Measurements from ENCODE around the gene ZNF664.

Gene ZNF664

DNA sequence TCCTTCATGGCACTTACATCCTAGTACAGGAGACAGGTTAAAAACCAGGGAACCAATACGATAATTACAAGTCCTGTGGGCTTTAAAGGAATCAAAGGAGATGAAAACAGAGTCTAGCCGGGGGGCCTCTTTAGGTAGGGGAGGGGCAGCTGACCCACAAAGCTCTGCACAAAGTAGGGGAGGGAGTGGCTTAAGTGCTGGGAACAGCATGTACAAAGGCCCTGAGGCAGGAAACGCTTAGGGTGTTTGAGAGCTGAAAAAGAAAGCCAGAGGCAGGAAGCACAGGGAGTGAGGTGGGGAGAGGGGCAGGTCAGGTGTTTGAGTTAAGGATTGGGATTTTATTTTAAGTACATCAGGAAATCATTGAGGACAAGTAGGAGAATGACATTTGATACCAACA lies 37.7 kb downstream of the ZNF664 start:
- no peak for DNase-seq (ENCODE audit: low spot score)
- peaks cover 29% of the 10 kb centered on the region for H3K4me1 Mint-ChIP-seq (ENCODE audit: low read depth)
- peaks cover 32% of the 10 kb centered on the region for H3K36me3 Mint-ChIP-seq (ENCODE audit: low read depth)
- no peak overlapping the region for H3K4me3 Mint-ChIP-seq
- H3K27me3 Mint-ChIP-seq (ENCODE audit: low read depth): no peaks in the 10 kb centered on the region
- no peak overlapping the region for H3K27ac Mint-ChIP-seq
- H3K9me3 Mint-ChIP-seq: no peaks in the 10 kb centered on the region

DNA sequence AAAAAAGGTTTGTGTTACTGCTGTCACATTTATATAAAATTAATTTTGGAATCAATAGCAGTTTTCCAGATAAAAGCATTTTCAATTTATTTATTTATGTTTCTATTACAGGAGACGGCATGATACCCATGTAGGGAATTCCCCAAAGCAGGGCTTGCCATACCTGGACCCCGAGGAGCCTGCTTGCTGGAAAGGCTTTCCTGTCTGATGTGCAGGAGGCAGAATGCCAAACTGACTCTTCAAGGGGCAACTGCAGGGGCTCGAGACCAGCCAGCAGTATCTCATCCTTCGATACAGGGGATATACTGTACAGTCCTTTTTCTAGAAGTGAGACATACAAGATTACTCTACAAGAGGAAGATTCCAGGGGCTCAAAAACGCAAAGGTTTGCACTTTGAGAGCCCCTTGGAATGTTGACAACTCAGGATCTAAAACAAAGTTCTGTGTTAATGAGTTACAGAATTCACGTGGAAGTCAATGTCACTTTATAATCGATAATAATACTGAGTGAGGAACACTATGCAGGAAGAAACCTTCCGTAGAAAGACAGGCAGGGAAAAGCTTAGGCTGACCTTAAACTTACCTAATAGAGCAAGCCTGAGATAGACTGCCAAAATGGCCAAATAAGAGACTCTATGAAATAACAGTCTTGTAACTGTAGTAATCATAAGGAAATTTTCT lies 38.6 kb downstream of the ZNF664 start:
- Mint-ChIP-seq H3K27me3 (ENCODE audit: low read depth) (no peaks in the 10 kb centered on the region), H3K36me3 (ENCODE audit: low read depth) (peaks cover 29% of the 10 kb centered on the region), H3K4me3 (no peak overlapping the region), H3K9me3 (no peaks in the 10 kb centered on the region), H3K4me1 (ENCODE audit: low read depth) (peaks cover 20% of the 10 kb centered on the region), H3K27ac (no peak overlapping the region)
- no peak for DNase-seq (ENCODE audit: low spot score)

DNA sequence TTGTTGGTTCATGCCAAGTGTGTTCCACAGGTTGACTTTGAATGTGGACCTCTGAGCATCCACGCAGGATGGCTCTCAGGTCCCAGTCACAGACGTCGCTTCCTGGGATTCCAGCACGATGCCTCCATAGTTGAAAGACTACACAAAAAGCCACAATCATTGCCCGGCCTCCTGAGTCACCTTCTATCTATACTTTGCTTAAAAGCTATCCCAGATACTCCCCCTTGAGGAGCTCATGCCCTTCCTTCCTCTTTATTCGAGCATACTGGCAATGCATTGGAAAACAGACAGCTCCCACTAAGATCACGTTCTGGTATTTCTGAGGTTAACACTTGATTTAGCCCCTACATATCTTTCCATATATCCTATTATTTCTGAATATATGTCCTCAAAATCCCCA lies 40.1 kb downstream of the ZNF664 start:
- H3K9me3 Mint-ChIP-seq: no peaks in the 10 kb centered on the region
- H3K4me1 Mint-ChIP-seq (ENCODE audit: low read depth): peaks cover 10% of the 10 kb centered on the region
- H3K27ac Mint-ChIP-seq: no peak overlapping the region
- no peaks in the 10 kb centered on the region for H3K27me3 Mint-ChIP-seq (ENCODE audit: low read depth)
- H3K4me3 Mint-ChIP-seq: no peak overlapping the region
- peaks cover 27% of the 10 kb centered on the region for H3K36me3 Mint-ChIP-seq (ENCODE audit: low read depth)
- DNase-seq (ENCODE audit: low spot score): no peak

GRCh38 chr12:124015494-124016461 lies 42.8 kb downstream of the ZNF664 start:
- Mint-ChIP-seq H3K4me3 (no peak overlapping the region), H3K36me3 (ENCODE audit: low read depth) (peaks cover 22% of the 10 kb centered on the region), H3K9me3 (no peaks in the 10 kb centered on the region), H3K27me3 (ENCODE audit: low read depth) (no peaks in the 10 kb centered on the region), H3K27ac (no peak overlapping the region), H3K4me1 (ENCODE audit: low read depth) (peaks cover 3% of the 10 kb centered on the region)
- no peak for DNase-seq (ENCODE audit: low spot score)

DNA sequence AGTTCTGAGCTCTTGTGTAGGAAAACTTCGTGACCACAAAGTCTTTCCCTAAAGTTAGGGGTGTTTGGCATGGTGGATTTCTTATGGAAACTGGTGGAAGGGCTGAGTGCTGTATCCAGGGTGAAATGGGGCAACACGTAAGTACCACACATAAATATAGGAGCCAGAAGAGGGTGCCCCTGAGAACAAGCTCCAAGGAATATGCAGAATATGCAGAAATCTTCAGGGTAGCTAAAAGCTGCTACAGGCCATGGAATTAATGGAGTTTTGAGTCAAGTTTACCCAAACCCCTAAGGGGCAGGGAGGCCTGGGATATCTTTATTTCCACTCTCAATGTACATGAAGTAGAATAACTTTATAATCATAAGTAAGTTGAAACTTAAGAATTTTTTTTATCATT lies 44.0 kb downstream of the ZNF664 start:
- Mint-ChIP-seq H3K4me3 (no peak overlapping the region), H3K27ac (no peak overlapping the region), H3K9me3 (no peaks in the 10 kb centered on the region), H3K4me1 (ENCODE audit: low read depth) (peaks cover 2% of the 10 kb centered on the region), H3K36me3 (ENCODE audit: low read depth) (peaks cover 15% of the 10 kb centered on the region), H3K27me3 (ENCODE audit: low read depth) (no peaks in the 10 kb centered on the region)
- no peak for DNase-seq (ENCODE audit: low spot score)

DNA sequence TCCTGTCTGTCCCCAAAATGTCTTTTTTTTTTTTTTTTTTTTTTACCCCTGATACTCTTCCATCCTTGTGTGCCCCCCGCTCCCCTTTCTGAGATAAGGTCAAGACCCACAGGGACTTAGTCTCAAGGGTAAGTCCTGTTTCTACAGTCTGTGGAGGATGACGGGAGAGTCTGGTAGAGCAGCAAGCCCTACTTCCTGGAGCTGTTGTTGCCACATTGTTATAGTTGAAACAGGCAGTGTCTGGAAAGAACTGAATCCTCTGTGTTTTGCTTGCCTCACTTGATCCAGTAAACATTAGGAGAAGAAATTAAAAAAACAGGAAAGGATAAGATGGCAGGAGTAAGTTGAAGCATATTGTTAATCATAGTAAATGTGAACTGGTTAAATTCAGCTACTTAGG lies 45.5 kb downstream of the ZNF664 start:
- Mint-ChIP-seq H3K9me3 (no peaks in the 10 kb centered on the region), H3K36me3 (ENCODE audit: low read depth) (peaks cover 4% of the 10 kb centered on the region), H3K4me3 (no peak overlapping the region), H3K27me3 (ENCODE audit: low read depth) (no peaks in the 10 kb centered on the region), H3K4me1 (ENCODE audit: low read depth) (peaks cover 2% of the 10 kb centered on the region), H3K27ac (no peak overlapping the region)
- no peak for DNase-seq (ENCODE audit: low spot score)

- peaks cover 3% of the 10 kb centered on the region for H3K36me3 Mint-ChIP-seq (ENCODE audit: low read depth)
- H3K9me3 Mint-ChIP-seq: no peaks in the 10 kb centered on the region
- no peak overlapping the region for H3K4me3 Mint-ChIP-seq
- H3K27ac Mint-ChIP-seq: no peak overlapping the region
- H3K4me1 Mint-ChIP-seq (ENCODE audit: low read depth): peaks cover 2% of the 10 kb centered on the region
- DNase-seq (ENCODE audit: low spot score): no peak
- H3K27me3 Mint-ChIP-seq (ENCODE audit: low read depth): no peaks in the 10 kb centered on the region
These were observed 46.1 kb downstream of the ZNF664 start for GRCh38 chr12:124019115-124019514.

DNA sequence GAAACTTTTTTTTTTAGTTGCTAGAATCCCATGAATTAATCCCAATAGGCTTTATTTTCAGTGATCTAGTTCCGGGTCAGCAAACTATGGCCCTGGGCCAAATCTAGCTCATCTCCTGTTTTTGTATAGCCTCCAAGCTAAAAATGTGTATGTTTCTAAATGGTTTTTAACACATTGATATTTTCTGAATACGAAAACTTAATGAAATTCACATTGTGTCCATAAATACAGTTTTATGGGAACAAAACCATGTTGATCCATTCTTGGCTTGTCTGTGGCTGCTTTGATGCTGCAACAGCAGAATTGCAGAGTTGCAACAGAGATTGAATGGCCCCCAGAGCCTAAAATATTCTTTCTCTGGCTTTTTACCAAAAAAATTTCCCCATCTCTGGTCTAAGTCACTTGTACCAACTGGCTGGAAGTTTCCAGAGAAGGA lies 47.5 kb downstream of the ZNF664 start:
- H3K9me3 Mint-ChIP-seq: no peaks in the 10 kb centered on the region
- no peaks in the 10 kb centered on the region for H3K36me3 Mint-ChIP-seq (ENCODE audit: low read depth)
- peaks cover 2% of the 10 kb centered on the region for H3K4me1 Mint-ChIP-seq (ENCODE audit: low read depth)
- H3K27me3 Mint-ChIP-seq (ENCODE audit: low read depth): no peaks in the 10 kb centered on the region
- DNase-seq (ENCODE audit: low spot score): no peak
- H3K27ac Mint-ChIP-seq: no peak overlapping the region
- H3K4me3 Mint-ChIP-seq: no peak overlapping the region

DNA sequence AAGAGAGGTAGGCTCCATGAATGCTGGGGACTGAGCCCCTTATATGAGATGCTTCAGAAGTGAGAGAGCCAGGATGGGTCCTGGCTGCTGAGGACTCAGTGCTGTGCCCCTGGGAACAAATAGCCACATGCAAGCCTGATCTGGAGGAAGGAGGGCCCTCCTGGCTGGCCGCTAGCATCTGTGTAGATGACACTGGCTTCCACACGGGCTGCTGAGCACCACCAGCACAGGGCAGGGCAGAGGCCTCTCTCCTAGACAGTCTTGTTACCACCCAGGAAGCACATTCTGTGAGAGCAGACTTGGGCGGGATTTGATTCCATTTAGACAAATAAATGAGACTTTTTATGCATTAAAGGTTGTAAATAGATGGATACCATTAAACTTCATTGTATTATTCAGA lies 48.0 kb downstream of the ZNF664 start:
- no peak for DNase-seq (ENCODE audit: low spot score)
- Mint-ChIP-seq H3K4me3 (no peak overlapping the region), H3K4me1 (ENCODE audit: low read depth) (peaks cover 2% of the 10 kb centered on the region)

DNA sequence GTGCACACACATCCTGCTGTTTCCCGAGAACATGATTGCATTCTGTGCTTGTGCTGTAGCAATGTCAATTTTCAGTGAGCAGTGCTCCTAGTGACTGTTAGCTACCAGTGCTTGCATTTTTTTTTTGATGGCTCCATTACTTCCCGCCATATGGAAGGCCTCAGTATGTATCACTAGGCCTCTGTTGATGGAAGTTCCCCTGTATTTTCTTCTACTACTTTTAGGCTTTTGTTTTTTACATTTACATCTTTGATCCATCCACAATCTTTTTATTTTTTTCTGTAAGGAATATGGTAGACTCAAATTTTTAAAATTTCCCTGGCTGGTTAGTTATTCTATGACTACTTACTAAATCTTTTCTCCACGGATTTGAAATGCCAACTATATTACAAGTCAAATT lies 49.1 kb downstream of the ZNF664 start:
- Mint-ChIP-seq H3K27ac (no peak overlapping the region), H3K4me1 (ENCODE audit: low read depth) (peaks cover 2% of the 10 kb centered on the region), H3K36me3 (ENCODE audit: low read depth) (no peaks in the 10 kb centered on the region), H3K27me3 (ENCODE audit: low read depth) (no peaks in the 10 kb centered on the region), H3K9me3 (no peaks in the 10 kb centered on the region), H3K4me3 (no peak overlapping the region)
- no peak for DNase-seq (ENCODE audit: low spot score)

More for the DNA sequence above, 48.0 kb downstream of the ZNF664 start:
- no peak overlapping the region for H3K27ac Mint-ChIP-seq
- no peaks in the 10 kb centered on the region for H3K36me3 Mint-ChIP-seq (ENCODE audit: low read depth)
- no peaks in the 10 kb centered on the region for H3K9me3 Mint-ChIP-seq
- H3K27me3 Mint-ChIP-seq (ENCODE audit: low read depth): no peaks in the 10 kb centered on the region

DNA sequence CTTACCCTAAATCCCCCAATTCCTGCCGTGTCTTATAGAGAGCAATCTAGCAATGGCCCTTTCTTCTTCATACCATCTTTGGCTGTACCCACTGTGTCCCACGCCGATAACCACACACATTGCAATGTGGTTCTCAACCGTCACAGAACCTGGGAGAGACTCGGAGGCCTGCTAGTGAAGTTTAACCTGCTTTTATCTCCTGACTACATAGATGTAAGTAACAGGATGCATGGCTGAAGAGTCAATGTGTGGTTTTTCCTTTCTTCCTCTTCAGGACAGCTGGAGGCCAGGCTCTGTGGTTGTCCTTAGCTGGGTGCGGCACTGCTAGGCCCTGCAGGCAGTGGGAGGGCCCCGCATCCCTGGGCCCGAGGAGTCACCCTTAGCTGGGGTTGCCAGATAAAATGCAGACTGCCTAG lies 51.3 kb downstream of the ZNF664 start:
- Mint-ChIP-seq H3K4me1 (ENCODE audit: low read depth) (peaks cover 5% of the 10 kb centered on the region), H3K9me3 (no peaks in the 10 kb centered on the region), H3K36me3 (ENCODE audit: low read depth) (no peaks in the 10 kb centered on the region), H3K27ac (no peak overlapping the region), H3K27me3 (ENCODE audit: low read depth) (no peaks in the 10 kb centered on the region), H3K4me3 (no peak overlapping the region)
- no peak for DNase-seq (ENCODE audit: low spot score)

DNA sequence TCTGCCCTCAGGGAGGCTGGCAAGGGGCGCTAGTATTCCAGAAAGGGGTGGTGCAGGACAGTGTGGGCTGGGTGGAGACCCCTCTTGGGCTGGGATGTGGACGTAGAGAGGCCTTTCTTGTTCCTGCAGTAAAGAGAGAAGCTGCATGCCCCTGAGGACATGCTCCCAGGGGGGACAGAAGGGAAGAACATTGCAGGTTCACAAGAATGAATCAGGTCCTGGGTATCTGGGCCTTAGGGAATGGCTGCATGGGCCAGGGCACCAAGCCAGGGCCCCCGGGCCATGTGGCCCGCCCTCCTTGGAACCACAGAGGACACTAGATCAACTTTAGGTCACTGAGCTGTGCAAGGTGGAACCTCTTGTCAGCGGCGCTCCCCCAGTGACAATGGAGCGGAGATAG lies 51.8 kb downstream of the ZNF664 start:
- Mint-ChIP-seq H3K27ac (no peak overlapping the region), H3K4me3 (no peak overlapping the region), H3K27me3 (ENCODE audit: low read depth) (no peaks in the 10 kb centered on the region), H3K36me3 (ENCODE audit: low read depth) (no peaks in the 10 kb centered on the region), H3K4me1 (ENCODE audit: low read depth) (peaks cover 3% of the 10 kb centered on the region), H3K9me3 (no peaks in the 10 kb centered on the region)
- DNase-seq (ENCODE audit: low spot score): no peak

DNA sequence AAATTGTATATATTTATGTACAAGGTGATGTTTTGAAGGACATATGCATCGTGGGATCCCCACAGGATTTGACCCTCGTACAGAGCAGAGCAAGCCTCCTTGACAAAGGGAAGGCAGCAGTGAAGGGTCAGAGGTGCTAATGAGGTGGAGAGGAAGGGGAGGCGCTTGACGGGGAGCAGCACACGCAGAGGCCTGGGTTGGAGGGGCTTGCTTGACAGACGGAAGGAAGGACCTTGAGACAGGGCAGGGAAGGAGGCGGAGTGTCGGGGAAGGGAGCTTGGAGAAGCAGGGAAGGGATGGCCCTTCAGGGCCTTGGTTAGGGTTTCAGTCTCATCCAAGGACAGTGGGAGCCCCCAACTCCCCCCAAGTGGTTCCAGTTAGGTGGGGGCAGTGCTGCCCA lies 52.6 kb downstream of the ZNF664 start:
- no peaks in the 10 kb centered on the region for H3K36me3 Mint-ChIP-seq (ENCODE audit: low read depth)
- no peaks in the 10 kb centered on the region for H3K27me3 Mint-ChIP-seq (ENCODE audit: low read depth)
- peak overlapping the region; percentile 1 for H3K27ac Mint-ChIP-seq
- no peak overlapping the region for H3K4me3 Mint-ChIP-seq
- H3K9me3 Mint-ChIP-seq: no peaks in the 10 kb centered on the region
- DNase-seq (ENCODE audit: low spot score): no peak
- peaks cover 3% of the 10 kb centered on the region for H3K4me1 Mint-ChIP-seq (ENCODE audit: low read depth)
